ENCODE measurements around the gene GCNT1. TPM values are rescaled to one million over a fixed set of nuclear protein-coding genes. Genes with fewer than 3 reads are reported as not detected.

GCNT1 gene
- total and polyA plus RNA-seq, 2 of the 13 experiments (the other 11 are each of a cell fraction or from before 2014, with no cell fraction given): 0.55 to 1.7 TPM

GRCh38 chr9:76423216-76424177 is 35.5 kb upstream of the GCNT1 start (continued):
- TF ChIP-seq ZNF333 (CRISPR knock-in tag; IDR thresholded peaks at IDR 0.05; ENCODE audit: borderline replicate concordance) (no peak), AHDC1 (CRISPR knock-in tag; IDR thresholded peaks at IDR 0.05; ENCODE audit: borderline replicate concordance) (peak; percentile 85; the same call in 1 of the 2 replicates), TSC22D2 (CRISPR knock-in tag; IDR thresholded peaks at IDR 0.05; ENCODE audit: borderline replicate concordance) (no peak), ZSCAN25 (CRISPR knock-in tag; IDR thresholded peaks at IDR 0.05) (no peak), KLF16 (CRISPR knock-in tag; IDR thresholded peaks at IDR 0.05) (0 out of 4 replicates have a peak, but pooled peaks of 1 of the 2 experiments have one; percentile 37), BCL3 (CRISPR knock-in tag; IDR thresholded peaks at IDR 0.05) (no peak), TBL1XR1 (IDR thresholded peaks at IDR 0.05; ENCODE audit: borderline replicate concordance, low read length, partially characterized antibody) (no peak), CREB1 (IDR thresholded peaks at IDR 0.05) (no peak), CREB1 (CRISPR knock-in tag; IDR thresholded peaks at IDR 0.05) (peak; percentile 59), CREB3 (CRISPR knock-in tag; IDR thresholded peaks at IDR 0.05) (no peak), AGO2 (optimal IDR thresholded peaks at IDR 0.05; ENCODE audit: low read depth, low read length) (no peak), MTF2 (CRISPR knock-in tag; IDR thresholded peaks at IDR 0.05; ENCODE audit: borderline replicate concordance) (no peak), ZBTB46 (CRISPR knock-in tag; IDR thresholded peaks at IDR 0.05; ENCODE audit: borderline replicate concordance) (no peak), ERF (CRISPR knock-in tag; IDR thresholded peaks at IDR 0.05) (peak; percentile 62), CBX5 (CRISPR knock-in tag; IDR thresholded peaks at IDR 0.05; ENCODE audit: borderline replicate concordance) (no peak), ZNF546 (CRISPR knock-in tag; conservative IDR thresholded peaks at IDR 0.05) (no peak), XRCC5 (optimal IDR thresholded peaks at IDR 0.05; ENCODE audit: low read length) (no peak), ZNF766 (CRISPR knock-in tag; IDR thresholded peaks at IDR 0.05; ENCODE audit: borderline replicate concordance) (no peak), TAF15 (IDR thresholded peaks at IDR 0.05; ENCODE audit: low read depth, low read length, poor library complexity, severe bottlenecking) (no peak)
